NCI-H460 (cell line): ENCODE measurements around the gene GJB3. TPM values are rescaled to one million over a fixed set of nuclear protein-coding genes. Genes with fewer than 3 reads are reported as not detected.
"Not testable (repeated sequence)": the region's sequence is repeated elsewhere in the genome, so short reads cannot be mapped to it uniquely, and the experiment has no call there.

Source experiments
- DNase-seq: peaks from one replicate; pipeline ENCODE4 v3.0.0-alpha.2; 2016; ENCODE audit warnings: low read depth; ENCODE audit errors: extremely low read depth
- polyA plus RNA-seq: library from polyadenylated mRNA; depleted of rRNA; stranded (reverse); fragments of >200 nt; gene quantifications from 2 replicates; pipeline ENCODE4 v1.2.3, GENCODE V29; 2014; cell fraction: nucleus; rRNA removed
- total RNA-seq: library from RNA; depleted of rRNA; stranded (reverse); fragments of >200 nt; shearing (Covaris generic); gene quantifications from 2 replicates; pipeline ENCODE4 v1.2.3, GENCODE V29; 2014; rRNA removed

GJB3 gene
- not detected in 2 replicates for total RNA-seq
- polyA plus RNA-seq, result not detected in 2 replicates

DNA sequence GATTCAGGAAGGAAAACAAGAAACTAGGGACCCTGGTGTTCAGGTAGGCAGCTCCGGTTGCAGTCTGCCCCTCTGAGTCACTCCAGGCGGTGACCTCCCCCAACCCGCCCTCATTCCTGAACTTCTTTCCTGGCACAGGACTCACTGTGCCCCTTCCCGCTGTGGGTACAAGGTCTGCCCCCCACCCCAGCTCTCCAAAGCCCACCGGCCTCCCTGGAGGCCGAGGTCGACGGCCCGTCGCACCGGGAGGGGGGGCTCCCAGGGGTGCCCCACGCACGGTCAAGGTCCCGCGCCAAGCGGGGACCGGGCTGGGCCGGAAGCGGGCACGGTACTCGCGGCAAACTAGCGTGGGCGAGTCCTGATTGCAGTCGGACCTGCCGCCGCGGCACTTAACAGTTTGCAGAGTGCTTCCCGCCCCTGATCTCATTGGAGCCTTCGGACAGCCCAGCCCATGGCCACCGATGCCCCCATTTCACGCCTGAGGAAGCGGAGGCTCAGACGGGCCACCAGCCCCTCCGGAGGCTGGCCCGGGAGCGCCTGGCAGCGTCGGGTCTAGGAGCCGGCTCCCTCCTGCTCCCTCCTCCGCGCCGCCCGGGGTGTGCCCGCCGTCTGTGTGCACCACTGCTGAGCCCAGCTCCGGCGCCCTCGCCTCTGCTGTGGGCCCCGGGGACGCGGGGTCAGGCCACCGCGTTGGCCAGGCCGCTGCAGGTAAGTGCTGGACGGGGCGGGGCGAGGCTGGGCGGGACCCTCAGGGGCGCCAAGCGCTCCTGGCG lies at the start of gene GJB3:
TSS of gene GJB3 (plus strand) at position 144 of the 773 bp plus-strand sequence. CDS start 3,549 bp downstream, outside the sequence.
- no peak for DNase-seq

DNA sequence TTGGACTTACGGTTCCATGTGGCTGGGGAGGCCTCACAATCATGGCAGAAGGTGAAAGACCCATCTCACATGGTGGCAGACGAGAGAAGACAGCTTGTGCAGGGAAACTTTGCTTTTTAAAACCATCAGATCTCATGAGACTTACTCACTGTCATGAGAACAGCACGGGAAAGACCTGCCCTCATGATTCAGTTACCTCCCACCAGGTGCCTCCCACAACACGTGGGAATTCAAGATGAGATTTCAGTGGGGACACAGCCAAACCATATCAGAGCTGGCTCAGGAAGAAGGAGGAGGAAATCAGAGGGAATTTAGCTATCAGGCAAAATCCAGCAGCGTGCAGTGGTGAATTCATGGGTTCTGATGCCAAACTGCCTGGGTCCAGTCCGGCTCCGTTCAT lies 48.2 kb upstream of the GJB3 start:
- DNase-seq, result not testable (repeated sequence)

DNA sequence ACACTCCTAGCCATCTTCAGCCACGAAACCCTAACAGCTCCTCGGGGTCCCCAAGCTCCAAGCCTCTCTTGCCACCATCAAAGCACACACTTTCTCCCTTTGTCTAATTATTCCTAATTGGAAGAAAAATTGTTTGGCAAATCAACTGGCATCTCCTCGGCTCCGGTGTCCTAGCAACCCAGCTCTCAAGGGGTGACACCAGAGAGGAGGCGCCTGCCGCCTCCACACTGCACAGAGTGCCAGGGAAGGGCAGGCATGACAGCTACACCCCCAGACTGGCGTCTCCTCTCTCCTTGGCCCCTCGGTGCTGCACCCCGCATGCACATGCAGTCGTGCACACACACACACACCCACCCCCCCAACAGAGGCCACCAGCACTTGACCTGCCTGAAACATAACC lies 44.3 kb upstream of the GJB3 start:
- no peak for DNase-seq

DNA sequence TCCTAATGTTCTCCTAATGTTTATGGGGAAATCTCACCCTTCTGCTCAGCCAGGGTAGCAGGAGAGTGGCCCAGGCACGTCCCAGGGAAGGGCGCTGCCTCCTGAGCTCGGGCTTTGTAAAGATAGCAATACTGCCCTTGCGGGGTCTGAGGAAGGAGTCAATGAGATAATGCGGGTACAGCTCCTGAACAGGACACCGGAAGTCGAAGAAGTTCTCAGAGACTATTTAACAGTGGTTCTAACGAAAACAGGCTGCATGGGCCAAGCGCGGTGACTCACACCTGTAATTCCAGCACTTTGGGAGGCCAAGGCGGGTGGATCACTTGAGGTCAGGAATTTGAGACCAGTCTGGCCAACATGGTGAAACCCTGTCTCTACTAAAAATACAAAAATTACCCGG lies 43.8 kb upstream of the GJB3 start:
- not testable (repeated sequence) for DNase-seq

DNA sequence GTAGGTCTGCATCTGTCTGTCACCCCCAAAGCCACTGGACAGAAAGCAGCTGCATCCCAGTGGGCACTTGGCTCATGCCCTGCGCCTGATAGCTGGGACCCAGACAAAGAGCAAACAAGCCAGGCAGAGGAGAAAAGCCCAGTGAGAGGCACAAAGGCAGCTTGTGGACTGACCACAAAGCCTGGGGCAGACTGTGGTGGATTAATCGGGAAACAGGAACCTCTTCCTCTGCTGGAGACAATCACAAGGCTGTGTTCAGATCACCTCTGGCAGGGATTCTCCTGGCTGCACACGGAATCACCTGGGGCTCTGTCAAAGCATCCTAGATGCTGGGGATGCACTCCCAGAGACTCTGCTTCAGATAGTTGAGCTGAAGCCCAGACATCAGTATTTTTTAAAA lies 41.4 kb upstream of the GJB3 start:
- no peak for DNase-seq

DNA sequence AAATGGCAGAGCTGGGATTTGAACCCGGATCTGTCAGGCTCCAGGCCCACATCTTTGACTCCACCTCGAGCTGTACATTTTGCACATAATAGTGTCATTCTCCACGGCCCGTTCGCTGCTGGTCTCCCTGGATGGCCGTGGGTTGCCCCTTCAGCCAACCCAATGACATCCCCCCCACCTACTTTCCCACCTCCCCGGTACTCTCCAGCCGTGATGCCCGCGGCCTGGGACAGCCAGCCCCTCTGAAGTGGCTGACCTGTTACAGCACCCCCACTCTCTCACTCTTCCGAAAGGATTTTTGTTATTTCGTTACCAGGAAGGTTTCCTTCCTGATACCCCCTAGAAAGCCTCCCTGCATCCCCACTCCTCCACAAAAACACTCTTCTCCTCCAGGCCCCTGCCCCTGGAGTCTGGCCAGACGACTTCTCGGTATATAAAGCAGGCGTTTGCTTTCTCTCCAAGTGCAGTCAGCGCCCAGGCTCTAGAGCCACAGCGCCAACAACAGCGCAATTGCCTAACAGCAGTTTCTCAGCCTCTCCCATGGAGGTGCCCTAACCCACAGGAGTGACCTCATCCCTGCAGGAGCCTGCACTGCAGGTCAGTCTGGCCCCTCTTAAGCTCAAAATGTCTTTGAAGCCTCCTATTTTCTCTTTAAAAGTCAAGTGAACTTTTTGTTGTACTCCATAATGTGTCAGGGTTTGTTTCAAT lies 40.7 kb upstream of the GJB3 start:
- DNase-seq, result no peak

DNA sequence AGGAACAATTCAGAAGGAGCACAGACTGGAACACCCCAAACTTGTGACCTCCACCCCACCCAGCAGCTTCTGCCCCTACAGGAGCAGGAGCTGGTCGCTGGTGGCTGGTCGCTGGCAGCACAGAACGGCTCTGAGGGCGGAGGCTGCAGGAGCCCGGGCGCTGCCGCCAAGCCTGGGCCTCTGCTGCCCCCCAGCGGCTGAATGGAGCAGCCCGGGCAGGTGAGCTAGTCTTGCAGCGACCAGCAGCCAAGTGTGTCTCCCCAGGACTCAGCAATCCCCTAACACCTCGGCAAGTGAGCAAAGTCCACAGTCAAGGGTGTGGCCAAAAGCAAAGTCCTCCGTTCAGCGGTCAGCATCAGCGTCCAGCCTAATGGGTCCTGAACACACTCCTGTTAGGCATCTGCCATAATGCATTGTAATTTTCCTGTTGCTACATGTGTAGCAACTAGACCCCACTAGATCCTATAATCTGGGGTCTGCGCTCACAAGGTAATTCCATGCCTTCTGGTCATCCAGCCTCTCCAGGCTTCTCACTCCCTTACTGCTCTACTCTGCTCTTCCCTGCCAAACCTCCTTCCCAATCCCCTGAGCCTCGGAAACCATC lies 38.2 kb upstream of the GJB3 start:
- DNase-seq, result peak; percentile 44

DNA sequence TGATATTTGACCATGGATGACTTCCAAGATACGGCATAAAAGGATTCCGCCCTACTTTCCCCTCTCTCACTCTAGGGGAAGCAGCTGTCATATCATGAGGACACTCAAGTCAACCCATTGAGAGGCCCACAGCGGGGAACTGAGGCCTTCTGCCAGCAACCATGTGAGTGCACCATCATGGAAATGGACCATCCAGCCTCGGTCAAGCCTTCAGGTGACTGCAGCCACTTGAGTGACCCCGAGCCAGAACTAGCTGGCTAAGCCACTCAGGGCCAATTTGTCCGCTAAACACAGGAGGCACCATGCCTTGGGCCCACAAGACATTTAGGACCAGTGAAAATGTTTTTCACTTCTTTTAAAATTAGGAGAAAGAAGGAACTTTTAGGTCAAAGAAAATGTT lies 37.2 kb upstream of the GJB3 start:
- DNase-seq, result no peak

DNA sequence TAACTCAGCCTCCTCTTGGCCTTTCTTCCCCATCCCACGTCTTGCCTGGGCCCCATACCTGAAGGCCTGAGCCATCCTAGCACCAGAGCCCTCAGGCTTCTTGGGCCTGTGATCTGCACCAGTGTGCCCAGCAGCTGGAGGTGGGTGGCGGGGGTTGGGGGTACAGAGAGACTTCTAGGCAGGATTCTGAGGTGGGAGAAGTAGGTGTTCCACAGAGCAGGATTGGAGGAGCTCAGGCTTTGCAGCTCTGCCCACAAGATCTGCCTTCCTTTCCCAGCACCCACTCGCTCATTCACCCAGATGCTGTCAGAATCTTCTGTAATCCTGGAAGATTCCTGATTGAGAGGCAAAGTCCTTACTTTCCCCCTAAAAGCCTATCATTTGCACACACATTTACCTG lies 36.2 kb upstream of the GJB3 start:
- DNase-seq, result no peak

DNA sequence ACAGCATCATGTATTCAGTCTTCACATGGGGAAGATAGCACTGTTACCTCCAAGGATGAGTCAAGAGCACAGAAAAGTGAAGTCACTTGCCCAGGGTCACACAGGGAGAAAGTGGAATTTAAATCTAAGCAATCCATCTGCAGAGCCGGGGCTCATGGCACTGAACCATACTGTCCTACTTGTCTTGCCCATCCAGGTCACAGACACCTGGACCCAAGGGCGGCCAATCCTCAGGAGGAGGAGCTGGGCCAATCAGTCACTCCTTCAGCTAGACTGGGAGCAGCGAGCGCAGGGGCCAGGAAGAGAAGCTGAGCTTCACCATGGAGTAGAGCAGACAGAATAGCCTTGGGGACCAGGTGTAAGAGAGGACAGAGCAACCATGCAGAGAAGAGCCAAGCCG lies 35.3 kb upstream of the GJB3 start:
- DNase-seq, result no peak

DNA sequence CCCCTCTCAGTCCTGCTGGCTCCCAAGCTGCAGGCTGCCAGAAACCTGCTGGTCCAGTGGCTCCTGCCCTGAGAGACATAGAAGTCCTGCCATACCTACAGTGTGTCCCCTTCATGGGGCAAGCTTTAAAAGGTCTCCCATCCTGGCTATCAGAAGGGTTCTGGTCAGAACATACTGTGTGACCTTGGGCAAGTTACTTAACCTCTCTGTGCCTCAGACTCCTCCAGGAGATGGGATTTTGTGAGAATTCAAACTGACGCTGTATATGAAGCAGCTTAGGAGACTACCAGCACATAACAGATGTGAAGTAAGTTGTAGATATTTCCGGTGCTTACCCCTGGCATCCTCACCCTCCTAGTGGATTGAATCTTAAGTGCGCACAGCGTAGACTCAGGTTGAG lies 34.9 kb upstream of the GJB3 start:
- no peak for DNase-seq

DNA sequence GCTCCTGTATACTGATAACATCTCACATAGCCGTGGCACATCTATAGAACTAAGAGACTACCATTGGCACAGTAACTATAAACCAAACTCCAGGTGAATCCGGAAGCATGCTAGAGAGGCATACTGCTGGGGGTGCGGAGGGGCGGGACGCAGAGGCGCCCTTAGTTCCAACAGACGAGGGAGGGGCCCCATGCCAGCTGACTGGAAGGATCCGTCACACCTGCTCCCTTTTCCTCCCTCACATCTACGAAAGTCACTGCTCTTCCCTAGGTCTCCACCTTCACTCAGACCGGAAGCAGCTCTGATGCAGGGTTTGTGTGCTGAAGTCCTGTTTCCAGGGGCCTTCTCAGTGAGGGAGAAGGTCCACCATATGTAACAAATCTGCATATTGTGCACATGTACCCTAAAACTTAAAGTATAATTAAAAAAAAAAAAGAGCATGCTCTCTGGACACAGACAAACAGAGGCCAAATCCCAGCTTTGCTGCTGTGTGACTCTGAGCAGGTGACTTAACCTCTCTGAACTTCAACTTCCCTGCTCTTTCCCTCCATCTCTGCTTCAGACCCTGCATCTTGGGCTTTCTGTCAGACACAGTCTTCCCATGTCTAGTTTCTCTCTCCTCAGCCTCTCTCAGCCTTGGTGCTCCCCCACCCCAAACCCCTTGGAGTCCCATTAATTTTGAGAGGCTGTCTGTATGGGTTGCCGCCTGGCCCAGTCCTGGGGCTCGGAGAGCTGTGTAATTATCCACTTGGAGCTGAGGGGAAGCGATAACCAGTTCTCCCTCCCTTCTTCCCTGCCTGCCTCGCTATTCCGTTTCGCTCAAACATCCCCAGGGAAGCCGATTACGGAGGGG lies 34.0 kb upstream of the GJB3 start:
- DNase-seq, result no peak

DNA sequence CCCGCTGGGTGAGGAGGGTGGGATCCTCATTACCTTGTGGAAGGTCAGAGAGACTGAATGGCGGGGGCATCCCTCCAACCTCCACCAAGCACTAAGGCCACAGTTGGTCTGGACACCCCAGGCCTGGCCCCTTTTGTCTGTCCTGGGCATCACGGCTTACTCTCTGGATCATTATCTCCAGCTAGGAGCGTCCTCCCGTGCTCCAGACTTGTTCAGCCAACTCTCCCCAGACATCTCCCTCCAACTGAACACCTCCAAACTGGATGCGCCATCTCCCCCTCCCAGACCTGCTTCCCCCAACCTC lies 33.4 kb upstream of the GJB3 start:
- no peak for DNase-seq

DNA sequence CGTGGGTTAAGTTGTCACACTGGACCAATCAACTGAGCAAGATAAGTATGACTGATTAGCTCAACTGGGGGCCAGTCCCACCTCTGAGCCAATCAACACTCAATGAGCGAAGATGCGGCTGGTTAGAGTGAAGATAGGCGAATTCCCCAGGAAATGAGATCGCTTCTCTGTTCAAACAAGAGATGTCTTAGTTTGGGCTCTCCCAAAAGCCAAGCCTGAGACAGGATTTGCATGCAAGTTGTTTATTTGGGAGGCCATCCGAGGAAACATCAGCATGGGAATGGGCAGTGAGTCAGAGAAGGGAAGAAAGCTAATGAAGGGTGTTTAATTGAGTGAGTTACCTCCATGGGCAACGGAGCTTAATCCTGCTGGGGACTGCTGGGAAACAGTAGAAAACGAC lies 31.0 kb upstream of the GJB3 start:
- no peak for DNase-seq

DNA sequence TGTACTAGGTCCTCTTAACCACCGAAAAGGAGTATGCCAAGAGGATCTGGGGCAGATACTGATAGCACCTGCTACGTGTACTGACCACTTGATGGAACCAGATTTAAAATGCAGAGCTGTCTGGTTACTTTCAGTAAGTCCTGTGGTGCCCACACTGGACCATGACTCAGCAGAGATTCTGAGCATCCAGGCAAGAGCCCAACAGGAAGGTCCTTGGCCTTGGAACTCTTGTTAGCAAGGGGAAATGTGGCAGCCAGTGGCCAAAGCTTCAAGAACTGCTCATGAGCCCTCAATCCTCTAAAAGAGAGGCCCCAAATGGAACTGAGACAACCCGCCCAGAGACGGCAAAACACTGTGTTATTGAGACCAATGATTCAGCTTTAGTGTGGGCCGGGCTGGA lies 30.4 kb upstream of the GJB3 start:
- DNase-seq, result no peak

DNA sequence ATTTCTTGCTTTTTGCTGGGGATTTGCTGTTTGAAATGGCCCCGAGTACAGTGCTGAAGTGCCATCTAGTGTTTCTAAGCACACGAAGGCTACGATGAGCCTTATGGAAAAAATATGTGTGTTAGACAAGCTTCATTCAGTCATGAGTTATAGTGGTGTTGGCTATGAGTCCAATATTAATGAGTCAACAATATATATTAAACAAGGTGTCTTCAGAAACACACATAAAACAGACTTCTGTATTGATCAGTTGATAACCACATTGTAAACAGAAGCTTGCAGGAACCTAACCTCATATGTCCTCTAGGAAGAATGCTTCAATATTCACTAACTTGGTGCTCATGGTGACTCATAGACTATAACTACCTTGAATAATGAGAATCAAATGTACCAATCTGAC lies 27.9 kb upstream of the GJB3 start:
- DNase-seq, result no peak

DNA sequence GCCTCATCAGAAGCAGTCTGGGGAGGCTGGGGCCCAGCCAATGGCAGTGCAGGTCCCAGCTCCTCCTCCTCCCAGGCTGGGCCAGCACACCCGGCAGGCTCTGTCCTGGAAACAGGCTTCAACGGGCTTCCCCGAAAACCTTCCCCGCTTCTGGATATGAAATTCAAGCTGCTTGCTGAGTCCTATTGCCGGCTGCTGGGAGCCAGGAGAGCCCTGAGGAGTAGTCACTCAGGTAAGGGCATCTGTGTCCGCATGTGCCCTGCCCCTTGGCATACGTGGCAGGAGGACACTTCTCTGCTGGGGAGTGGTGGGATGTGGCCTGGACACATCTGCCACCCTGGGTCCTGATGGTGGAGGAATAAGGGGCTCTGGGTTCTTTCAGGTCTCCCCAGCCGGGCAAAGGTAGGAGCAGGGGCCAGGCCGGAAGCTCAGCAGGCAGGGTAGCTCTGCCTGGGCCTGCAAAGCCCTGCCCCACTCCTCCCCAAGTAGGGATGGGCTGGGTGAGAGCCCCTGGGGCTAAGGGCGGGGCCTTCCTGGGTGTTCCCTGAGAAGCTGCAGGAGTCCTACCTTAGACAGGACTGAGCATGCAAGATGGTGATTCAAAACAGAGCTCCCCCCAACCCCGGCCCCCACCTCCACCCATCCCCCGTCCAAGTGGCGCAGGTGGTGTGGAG lies 25.9 kb upstream of the GJB3 start, which contains the start of gene GJB5:
TSS of gene GJB5 (plus strand) at position 84 of the 674 bp plus-strand sequence. CDS start 2,284 bp downstream, outside the sequence.
- DNase-seq, result no peak

DNA sequence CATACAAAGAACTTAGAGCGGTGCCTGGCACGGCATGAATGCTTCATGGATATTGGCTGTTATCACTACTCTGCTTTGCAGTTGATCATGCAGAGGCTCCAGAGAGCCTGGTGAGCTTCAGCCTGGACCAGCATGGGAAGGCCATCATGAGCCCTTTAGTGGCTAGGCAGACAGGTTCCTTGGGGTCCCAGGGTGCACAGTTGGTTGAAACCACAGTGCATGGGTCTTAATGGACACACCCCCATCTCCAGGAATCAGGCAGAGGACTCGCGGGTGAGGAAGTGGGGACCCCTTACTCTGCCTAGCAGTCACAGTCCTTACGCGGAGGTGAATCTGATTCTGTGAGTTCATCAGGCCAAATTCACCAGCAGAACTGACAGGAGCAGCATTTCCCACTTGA lies 25.1 kb upstream of the GJB3 start:
- DNase-seq, result no peak

DNA sequence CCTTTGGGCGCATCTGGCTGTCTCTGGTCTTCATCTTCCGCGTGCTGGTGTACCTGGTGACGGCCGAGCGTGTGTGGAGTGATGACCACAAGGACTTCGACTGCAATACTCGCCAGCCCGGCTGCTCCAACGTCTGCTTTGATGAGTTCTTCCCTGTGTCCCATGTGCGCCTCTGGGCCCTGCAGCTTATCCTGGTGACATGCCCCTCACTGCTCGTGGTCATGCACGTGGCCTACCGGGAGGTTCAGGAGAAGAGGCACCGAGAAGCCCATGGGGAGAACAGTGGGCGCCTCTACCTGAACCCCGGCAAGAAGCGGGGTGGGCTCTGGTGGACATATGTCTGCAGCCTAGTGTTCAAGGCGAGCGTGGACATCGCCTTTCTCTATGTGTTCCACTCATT lies 23.6 kb upstream of the GJB3 start:
- no peak for DNase-seq

DNA sequence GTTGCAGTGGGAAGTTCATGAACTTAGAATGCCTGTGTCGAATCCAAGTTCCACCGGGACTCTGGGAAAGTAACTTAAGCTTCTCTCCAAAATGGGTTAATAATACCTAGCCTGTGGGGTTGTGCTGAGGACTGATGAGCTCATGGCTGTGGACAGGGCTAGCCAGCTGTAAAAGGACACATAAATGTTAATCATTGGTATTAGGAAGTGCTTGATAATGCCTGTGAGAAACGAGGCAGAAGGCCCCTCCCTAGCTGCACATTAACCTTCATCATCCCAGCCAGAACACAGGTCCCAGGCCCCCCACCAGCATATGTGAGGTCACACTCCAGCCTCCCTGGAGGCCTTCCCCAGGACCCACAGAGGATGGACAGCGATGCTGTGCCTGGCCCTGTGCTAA lies 22.3 kb upstream of the GJB3 start:
- no peak for DNase-seq
